Smooth muscle cell (in vitro differentiated cells): ENCODE measurements around the gene GLIS2. TPM values are rescaled to one million over a fixed set of nuclear protein-coding genes. Genes with fewer than 3 reads are reported as not detected.

Experiments used
- DNase-seq: peaks from one replicate; lab custom pipeline; 2025; ENCODE audit not compliant: unreplicated experiment; lab: John Stamatoyannopoulos, UW
- H2AFZ ChIP-seq: fragments of 200-600 bp; sonication (generic); 2 replicates; pipeline ENCODE4 v1.6.0; 2016; ENCODE audit warnings: antibody characterized with exemption, low read depth, mild to moderate bottlenecking
- H3F3A ChIP-seq: fragments of 200-600 bp; sonication (generic); 2 replicates; pipeline ENCODE4 v1.6.0; 2017; ENCODE audit warnings: antibody characterized with exemption, low read depth
- H3K27ac ChIP-seq: fragments of 200-600 bp; sonication (generic); 2 replicates; pipeline ENCODE4 v1.5.1; 2016; ENCODE audit warnings: low read depth, mild to moderate bottlenecking
- H3K27me3 ChIP-seq: fragments of 200-600 bp; sonication (generic); 2 replicates; pipeline ENCODE4 v1.6.1; 2016; ENCODE audit warnings: low read depth, mild to moderate bottlenecking
- H3K36me3 ChIP-seq: fragments of 200-600 bp; sonication (generic); 2 replicates; pipeline ENCODE4 v1.5.1; 2016; ENCODE audit warnings: low read depth
- H3K4me1 ChIP-seq: fragments of 200-600 bp; sonication (generic); 2 replicates; pipeline ENCODE4 v1.5.1; 2016; ENCODE audit warnings: low read depth
- H3K4me2 ChIP-seq: fragments of 200-600 bp; sonication (generic); 2 replicates; pipeline ENCODE4 v1.6.0; 2016; ENCODE audit warnings: mild to moderate bottlenecking
- H3K4me3 ChIP-seq: fragments of 200-600 bp; sonication (generic); 2 replicates; pipeline ENCODE4 v1.5.1; 2016; ENCODE audit warnings: mild to moderate bottlenecking
- H3K79me2 ChIP-seq: fragments of 200-600 bp; sonication (generic); 2 replicates; pipeline ENCODE4 v1.6.0; 2016; ENCODE audit warnings: low read depth, mild to moderate bottlenecking
- H3K9ac ChIP-seq: fragments of 200-600 bp; sonication (generic); 2 replicates; pipeline ENCODE4 v1.6.0; 2016; ENCODE audit warnings: low read depth
- H3K9me3 ChIP-seq: fragments of 200-600 bp; sonication (generic); replicated peaks from 2 replicates; pipeline ENCODE4 v1.5.1; 2016; ENCODE audit warnings: low read depth
- H4K20me1 ChIP-seq: fragments of 200-600 bp; sonication (generic); 2 replicates; pipeline ENCODE4 v1.6.0; 2016; ENCODE audit warnings: low read depth
- CTCF ChIP-seq: fragments of 200-600 bp; sonication (generic); IDR thresholded peaks from 2 replicates; pipeline ENCODE4 v1.5.1; 2017; ENCODE audit warnings: borderline replicate concordance, mild to moderate bottlenecking, antibody characterized with exemption; ENCODE audit not compliant: insufficient read depth, poor library complexity, severe bottlenecking
- WGBS: methylation state at CpG from one replicate; pipeline ENCODE4 v1.1.7; 2016; ENCODE audit warnings: low lambda C conversion rate; 5-methylcytosine and 5-hydroxymethylcytosine counted together
- polyA plus RNA-seq: library from polyadenylated mRNA; unstranded; fragments of >200 nt; fragmentation: Nextera tagmentation; extraction: Ambion mirVana; gene quantifications from 2 replicates; pipeline ENCODE4 v1.2.1, GENCODE V29; 2016
- total RNA-seq: library from RNA; depleted of rRNA; stranded (reverse); fragments of >200 nt; gene quantifications from 2 replicates; pipeline ENCODE4 v1.2.3, GENCODE V29; 2014

GLIS2 gene
- total and polyA plus RNA-seq, 2 experiments from 2014 or later, result 2.8 to 9.2 TPM

- peaks cover 66% of the 10 kb centered on the region for H4K20me1 ChIP-seq
- TF ChIP-seq CTCF, result no peak
- no peaks in the 10 kb centered on the region for H3F3A ChIP-seq
- 86% methylated on average over 14 of the region's 14 CpGs for WGBS
- H3K9me3 ChIP-seq, result no peaks in the 10 kb centered on the region
- peaks cover 6% of the 10 kb centered on the region for H3K4me1 ChIP-seq
- H3K4me2 ChIP-seq, result no peak overlapping the region
- DNase-seq, result no peak
- peaks cover 49% of the 10 kb centered on the region for H3K79me2 ChIP-seq
- no peak overlapping the region for H3K9ac ChIP-seq
- H3K27me3 ChIP-seq, result no peaks in the 10 kb centered on the region
- no peak overlapping the region for H3K27ac ChIP-seq
- no peaks in the 10 kb centered on the region for H3K36me3 ChIP-seq
- H2AFZ ChIP-seq, result no peak overlapping the region
- no peak overlapping the region for H3K4me3 ChIP-seq
Measured at GRCh38 chr16:4345836-4346781, 30.2 kb downstream of the GLIS2 start.

GRCh38 chr16:4347010-4347409, 31.1 kb downstream of the GLIS2 start:
- no peak for DNase-seq
- H3K4me2 ChIP-seq, result no peak overlapping the region
- TF ChIP-seq CTCF, result no peak
- no peak overlapping the region for H2AFZ ChIP-seq
- H3K36me3 ChIP-seq, result no peaks in the 10 kb centered on the region
- no peak overlapping the region for H3K9ac ChIP-seq
- peaks cover 7% of the 10 kb centered on the region for H3F3A ChIP-seq
- H4K20me1 ChIP-seq, result peaks cover 57% of the 10 kb centered on the region
- no peaks in the 10 kb centered on the region for H3K27me3 ChIP-seq
- H3K9me3 ChIP-seq, result no peaks in the 10 kb centered on the region
- peaks cover 10% of the 10 kb centered on the region for H3K4me1 ChIP-seq
- 94% methylated on average over 8 of the region's 8 CpGs for WGBS
- H3K4me3 ChIP-seq, result no peak overlapping the region
- peaks cover 44% of the 10 kb centered on the region for H3K79me2 ChIP-seq
- no peak overlapping the region for H3K27ac ChIP-seq

- Histone ChIP-seq H3K4me2 (no peak overlapping the region), H3K4me3 (no peak overlapping the region), H3K79me2 (peaks cover 39% of the 10 kb centered on the region), H3K36me3 (no peaks in the 10 kb centered on the region), H4K20me1 (peaks cover 48% of the 10 kb centered on the region), H3K27ac (no peak overlapping the region), H3K4me1 (peaks cover 10% of the 10 kb centered on the region), H3K9ac (no peak overlapping the region), H2AFZ (no peak overlapping the region), H3K27me3 (no peaks in the 10 kb centered on the region), H3K9me3 (no peaks in the 10 kb centered on the region), H3F3A (peaks cover 8% of the 10 kb centered on the region)
- WGBS, result 95% methylated on average over 17 of the region's 17 CpGs
- no peak for TF ChIP-seq CTCF
- DNase-seq, result no peak
Measured at GRCh38 chr16:4347765-4348509, 32.1 kb downstream of the GLIS2 start.
